ENCODE results near the gene ACLY.
"Not testable (repeated sequence)": the region's sequence is repeated elsewhere in the genome, so short reads cannot be mapped to it uniquely, and the experiment has no call there.

ACLY gene

DNA sequence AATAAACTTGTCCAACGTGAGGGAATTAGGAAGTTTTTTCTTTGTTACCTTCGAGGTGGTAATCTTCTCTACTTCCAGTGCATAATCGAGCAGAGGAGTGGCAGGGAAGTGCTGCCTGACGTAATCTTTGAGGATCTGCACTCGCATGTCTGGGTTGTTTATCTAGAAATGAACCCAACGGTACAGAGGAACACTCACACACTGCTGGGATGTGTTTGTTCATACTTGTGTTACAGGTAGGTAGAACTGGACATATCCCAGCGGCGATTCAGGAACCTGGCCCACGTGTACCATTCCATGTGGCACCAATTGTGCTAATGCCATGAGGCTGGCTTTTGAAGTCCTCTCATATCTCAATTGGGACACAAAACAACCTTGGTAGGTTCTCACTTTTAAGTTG is 49.3 kb downstream of the ACLY start:
- DNase-seq = no peak

DNA sequence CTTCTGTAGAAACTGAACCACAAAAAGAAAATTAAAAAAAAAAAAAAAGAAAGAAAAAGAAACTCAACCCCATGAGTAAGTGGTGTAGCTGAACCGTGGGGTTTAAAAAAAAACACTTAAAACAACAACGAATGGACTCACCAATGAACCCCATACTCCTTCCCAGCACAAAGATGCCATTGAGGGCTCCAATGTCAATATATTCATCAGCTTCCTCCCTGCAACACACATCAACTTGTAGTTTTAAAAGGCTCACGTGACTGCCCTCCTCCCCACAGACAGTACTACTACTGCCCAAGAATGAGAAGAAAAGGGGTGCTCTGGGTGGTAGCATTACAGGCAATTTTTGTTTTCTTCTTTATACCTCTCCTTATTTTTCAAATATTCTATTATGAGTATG is 50.2 kb downstream of the ACLY start:
- no peak for DNase-seq

DNA sequence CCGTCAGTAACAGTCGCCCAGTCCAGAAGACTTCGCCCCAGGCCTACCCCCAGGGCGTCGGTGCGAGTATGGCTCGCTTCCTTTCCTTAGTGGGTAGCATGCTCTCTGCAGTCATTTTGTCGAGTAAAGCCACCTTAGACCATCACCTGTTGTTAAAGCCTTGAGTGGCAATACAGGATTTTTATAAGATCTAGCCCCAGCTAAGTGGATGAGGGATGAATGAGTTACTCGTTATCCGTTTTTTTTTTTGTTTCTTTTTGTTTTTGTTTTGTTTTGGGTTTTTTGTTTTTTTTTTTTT is 53.2 kb downstream of the ACLY start:
- DNase-seq = no peak

DNA sequence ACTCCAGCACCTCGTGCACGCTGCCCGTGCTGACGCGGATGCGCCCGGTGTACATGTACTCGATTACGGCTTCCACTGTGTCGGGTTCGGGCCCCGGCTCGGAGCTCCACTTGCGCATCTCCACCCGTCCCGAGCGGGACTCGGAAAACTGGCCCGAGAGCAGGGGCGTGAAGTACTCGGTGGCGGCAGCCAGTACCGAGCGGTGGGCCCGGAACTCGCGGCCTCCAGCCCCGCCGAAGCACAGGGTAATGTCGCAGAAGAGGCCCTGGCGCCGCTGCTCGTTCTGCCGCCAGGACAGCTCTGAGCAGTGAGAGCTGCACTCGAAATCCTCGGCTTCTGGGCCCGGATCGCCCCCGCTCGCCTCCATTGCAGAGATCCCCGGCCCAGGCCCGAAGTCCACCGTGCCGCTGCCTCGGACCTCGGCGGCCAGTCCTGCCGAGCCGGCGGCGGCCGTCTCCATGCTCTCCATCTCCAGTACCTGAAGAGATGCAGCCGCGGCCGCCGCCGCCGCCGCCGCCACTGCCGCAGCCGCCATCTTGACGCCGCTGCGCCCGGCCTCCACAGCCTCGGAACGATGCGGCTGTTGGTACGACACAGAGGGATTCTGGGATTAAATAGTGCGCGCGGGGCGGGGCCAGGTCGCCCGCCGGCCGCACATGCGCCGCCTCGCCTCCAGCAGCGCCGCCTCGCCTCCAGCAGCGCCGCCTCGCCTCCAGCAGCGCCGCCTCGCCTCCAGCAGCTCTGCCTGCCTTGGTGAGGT is 53.7 kb downstream of the ACLY start, which contains the start of gene KLHL11:
Gene KLHL11, minus strand, starts transcription at position 588 of the 760 bp plus-strand sequence. Its CDS starts 53 bp downstream, at position 535.
- peak; percentile 85 for DNase-seq

DNA sequence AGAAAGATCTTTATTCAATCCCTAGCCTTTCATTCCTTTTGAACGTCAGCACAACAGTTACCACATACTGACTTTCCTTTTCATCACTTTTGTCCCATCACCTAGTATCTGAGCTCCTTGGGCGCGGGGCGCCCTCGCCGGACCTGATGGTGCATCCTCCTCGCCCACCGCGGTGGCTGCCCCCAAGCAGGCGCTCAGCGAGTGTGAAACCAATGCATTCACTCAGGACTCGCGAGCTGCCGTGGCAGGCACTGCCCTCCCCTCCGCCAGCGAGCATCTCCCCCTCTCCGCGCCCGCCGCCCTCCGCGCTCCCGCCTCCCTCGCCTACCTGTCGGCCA is 54.3 kb downstream of the ACLY start:
- DNase-seq = no peak

DNA sequence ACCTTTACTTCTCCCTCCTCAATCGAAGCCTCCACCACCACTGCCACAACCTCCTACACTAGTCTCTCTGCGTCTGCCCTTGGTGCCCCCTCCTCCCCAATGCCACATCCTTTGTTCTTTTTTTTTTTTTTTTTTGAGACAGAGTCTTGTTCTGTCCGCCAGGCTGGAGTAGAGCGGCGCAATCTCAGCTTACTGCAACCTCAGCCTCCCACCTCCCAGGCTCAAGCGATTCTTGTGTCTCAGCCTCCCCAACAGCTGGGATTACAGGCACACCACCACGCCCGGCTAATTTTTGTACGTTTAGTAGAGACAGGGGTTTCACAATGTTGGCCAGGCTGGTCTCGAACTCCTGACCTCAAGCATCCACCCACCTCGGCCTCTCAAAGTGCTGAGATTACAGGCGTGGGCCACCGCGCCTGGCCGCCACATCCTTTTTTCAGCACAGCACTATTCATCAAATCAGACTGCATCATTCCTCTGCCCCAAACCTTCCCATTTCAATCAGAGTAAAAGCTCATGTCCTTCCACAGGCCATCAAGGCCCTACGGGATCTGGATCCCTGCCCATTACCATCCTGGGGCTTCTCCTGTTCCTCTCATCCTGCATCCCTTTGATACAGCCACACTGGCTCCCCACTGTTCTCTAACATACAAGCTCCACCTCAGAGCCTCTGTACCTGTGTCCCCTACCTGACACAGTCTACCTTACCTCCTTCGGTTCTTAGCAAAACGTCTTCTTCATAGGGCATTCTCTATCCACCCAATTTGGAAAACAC is 55.5 kb downstream of the ACLY start:
- peak; percentile 3 for DNase-seq

DNA sequence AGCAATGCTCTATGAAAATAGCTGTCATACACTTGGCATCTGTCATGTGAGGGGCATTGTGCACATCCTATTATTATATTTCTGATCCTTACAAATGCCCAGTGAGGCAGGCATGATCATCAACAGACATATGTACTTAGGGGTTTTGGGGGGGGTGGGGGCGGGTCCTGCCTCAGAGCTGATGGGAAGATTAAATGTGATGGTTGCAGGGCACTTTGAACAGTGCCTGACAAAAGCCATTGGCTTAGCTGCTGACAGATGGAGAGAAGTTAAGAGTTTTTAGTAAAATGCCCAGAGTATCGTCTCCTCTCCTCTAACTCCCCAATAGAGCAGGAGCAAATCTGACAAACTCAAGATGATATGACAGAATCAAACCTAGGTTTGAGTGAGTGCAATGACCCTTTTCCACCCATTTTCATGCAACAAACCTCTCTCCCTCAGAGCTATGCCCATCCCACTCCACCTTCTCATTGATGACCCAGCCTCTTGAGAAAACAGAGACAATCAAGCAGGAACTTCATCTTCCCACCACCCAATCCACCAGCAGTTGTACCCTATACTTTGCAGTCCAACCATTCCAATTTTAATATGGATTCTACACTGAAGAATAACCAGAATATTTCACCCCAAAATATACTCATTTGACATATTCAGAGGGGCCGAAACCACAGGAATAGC is 58.4 kb downstream of the ACLY start:
- no peak for DNase-seq

DNA sequence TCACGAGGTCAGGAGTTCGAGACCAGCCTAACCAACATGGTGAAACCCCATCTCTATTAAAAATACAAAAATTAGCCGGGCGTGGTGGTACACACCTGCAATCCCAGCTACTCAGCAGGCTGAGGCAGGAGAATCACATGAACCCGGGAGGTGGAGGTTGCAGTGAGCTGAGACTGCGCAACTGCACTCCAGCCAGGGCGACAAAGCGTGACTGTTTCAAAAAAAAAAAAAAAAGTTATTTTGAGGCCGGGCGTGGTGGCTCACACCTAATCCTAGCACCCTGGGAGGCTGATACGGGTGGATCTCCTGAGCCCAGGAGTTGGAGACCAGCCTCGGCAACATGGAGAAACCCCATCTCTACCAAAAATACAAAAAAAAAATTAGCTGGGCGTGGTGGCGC is 67.4 kb downstream of the ACLY start:
- not testable (repeated sequence) for DNase-seq

DNA sequence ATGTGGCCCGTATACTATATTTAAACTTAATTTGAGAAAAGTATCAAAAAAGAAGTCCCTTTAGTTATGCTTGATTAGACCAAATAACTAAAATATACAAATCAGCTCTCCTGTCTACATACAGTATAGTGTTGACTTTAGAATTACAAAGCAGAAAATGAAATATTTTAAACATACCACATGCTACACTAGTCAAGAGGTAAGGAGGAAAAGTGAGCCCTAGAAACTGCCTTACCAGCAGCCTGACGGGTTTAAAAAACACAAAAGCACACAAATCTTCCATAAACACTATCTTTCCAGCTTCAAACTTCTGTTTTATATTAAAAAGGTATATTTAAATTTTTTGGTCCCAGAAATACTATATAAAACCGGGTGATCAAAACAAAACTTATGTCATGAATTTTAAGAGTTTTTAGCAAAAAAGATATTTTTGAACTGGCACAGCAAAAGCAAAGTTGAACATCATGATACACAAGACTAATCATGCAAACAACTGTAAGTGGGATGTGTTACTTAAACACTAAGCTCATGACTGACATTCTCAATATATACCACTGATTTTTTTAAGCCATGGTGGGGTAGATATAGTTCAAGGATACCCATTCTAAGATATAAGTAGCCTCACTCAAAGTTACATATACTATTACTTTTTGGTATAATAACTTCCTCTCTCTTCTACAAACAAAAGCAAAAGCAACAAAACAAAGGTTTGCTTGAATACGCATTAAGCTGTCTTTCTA is 69.3 kb downstream of the ACLY start:
- no peak for DNase-seq

DNA sequence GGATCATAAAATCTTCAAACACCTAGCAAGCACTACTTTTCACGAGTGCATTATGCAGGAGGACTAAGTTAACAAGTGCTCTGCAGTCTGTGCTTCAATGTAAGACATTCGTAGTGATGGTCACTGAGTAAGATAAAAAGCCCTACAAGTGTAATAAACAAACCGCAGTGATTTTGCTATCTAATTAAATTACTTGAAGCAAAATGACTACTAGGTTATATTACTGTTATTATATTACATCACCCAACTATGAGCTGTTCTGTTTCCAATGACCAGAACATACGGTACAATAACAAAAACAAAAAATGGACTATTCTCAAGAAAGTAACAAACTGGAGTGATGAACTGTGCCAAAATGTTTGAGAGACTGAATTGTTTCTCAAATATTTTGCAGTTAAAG is 70.0 kb downstream of the ACLY start:
- DNase-seq = no peak

DNA sequence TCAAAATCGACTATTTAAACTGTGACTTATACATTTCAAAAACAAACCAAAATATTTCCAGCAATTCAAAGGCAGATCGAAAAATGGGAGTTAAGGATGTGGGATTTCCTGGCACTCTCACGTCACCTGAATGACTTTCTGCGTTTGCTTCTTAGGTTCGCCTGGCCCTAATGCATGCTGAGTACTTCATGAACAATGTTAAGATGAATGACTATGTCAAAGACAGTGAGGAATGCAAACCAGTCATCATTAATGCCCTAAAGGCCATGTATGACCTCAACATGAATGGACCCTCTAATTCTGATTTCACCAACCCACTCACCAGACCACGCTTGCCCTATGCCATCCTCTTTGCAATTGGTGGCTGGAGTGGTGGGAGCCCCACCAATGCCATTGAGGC is 73.8 kb downstream of the ACLY start:
- DNase-seq = no peak

DNA sequence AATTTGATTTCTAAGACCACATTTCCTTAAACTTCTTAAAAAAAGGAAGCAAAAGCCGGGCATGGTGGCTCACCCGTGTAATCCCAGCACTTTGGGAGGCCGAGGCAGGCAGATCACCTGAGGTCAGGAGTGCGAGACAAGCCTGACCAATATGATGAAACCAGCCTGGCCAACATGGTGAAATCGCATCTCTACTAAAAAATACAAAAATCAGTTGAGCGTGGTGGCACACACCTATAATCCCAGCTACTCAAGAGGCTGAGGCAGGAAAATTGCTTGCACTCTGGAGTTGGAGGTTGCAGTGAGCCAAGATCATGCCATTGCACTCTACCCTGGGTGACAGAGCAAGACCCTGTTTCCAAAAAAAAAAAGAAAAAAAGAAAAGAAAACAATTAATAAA is 78.0 kb downstream of the ACLY start:
- DNase-seq = not testable (repeated sequence)

DNA sequence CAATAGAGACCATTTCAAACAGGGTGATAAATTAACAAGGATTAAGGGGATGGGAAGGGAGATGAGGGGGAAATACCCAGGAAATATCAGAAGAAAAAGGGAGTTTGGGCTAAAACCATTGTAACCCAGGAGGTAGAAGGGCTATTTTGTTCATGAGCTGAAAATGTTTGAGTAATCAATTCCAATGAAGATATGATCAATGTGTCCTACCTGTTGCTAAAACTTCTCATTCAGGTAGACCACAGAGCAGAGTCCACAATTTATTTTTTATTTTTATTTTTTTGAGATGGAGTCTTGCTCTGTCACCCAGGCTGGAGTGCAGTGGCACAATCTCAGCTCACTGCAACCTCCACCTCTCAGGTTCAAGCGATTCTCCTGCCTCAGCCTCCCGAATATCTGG is 79.3 kb downstream of the ACLY start:
- DNase-seq = not testable (repeated sequence)

DNA sequence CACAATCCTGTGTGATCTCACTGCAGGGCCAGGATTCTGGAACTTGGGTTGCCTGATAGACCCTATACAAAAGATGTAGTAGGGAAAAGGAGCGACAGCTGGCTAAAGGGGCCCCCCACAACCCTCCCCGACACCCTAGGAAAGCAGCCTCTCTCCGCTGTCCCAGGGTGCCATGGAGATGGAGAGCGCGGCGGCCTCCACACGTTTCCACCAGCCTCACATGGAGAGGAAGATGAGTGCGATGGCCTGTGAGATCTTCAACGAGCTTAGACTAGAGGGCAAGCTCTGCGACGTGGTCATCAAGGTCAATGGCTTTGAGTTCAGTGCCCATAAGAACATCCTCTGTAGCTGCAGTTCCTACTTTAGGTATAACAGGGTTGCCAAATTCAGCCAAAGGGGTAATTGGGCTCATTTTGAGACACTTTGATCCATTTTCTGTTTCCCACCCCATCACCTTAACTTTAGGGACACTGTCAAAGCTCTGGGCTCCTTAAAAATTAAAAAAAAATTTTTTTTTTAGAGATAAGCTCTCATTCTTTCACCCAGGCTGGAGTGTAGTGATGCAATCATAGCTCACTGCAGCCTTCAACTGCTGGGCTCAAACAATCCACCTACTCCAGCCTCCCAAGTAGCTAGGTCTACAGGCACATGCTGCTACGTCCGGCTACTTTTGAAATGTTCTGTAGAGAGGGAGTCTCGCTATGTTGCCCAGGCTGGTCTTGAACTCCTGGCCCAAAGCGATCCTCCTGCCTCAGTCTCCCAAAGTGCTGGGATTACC is 80.8 kb downstream of the ACLY start, which contains the start of gene KLHL10:
Gene KLHL10, plus strand, starts transcription at position 65 of the 778 bp plus-strand sequence. Its CDS starts 108 bp downstream, at position 173.
- no peak for DNase-seq

DNA sequence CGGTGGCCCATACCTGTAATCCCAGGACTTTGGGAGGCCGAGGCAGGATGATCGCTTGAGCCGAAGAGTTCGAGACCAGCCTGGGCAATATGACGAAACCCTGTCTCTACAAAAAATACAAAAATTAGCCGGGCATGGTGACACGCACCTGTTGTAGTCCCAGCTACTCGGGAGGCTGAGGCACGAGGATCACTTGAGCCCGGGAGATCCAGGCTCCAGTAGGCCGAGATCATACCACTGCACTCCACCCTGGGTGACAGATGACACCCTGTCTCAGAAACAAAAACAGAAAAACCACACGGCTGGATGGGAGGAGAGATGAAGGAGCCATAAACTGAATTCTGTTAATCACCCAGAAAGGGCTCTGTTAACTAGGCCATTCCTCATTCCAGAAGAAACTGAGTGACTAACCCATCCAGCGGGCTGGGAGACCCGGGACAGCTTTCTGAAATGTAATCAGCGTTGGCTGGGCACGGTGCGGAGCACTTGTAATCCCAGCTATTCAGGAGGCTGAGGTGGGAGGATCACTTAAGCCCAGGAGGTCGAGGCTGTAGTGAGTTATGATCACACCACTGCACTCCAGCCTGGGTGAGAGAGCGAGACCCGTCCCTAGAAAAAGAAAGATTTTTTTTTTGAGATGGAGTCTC is 82.1 kb downstream of the ACLY start:
- no peak for DNase-seq

DNA sequence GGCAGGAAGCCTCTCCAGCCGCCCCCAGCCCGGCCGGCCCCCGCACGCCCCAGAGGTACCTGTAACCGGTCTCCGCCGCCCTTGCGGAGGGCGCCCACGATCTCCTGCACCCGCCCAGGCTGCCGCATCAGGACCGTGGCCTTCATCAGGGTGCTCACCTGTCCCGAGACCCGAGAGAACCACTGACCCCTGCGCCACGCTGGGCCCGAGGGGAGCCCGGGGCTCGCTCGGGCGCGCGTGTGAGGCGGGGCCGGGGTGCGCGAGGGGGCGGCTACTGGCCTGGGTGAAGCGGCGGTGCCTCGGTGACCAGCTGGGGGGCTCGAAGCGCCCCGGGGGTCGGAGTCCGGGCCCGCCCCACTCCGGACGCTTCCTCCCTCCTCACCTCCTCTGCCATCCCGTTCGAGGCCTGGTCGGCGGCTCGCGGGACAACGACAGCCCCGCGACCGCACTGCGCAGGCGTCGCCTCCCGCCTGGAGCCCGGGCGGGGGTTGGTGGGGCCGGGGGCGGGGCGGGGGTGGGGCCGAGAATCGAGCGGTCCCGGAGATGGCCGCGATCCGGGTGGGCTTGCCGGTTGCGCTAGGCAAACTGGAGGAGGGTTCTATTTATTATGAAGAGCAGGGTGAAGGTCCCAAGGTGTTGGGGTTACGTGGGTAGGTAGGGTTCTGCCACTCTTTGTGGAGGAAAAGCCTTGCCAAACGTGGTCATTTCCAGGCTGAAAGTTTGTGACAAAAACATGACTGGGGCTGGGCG is 82.8 kb downstream of the ACLY start, which contains the start of gene NT5C3B:
Gene NT5C3B, minus strand, starts transcription at position 433 of the 750 bp plus-strand sequence. Its CDS starts 39 bp downstream, at position 394.
- peak; percentile 38 for DNase-seq

DNA sequence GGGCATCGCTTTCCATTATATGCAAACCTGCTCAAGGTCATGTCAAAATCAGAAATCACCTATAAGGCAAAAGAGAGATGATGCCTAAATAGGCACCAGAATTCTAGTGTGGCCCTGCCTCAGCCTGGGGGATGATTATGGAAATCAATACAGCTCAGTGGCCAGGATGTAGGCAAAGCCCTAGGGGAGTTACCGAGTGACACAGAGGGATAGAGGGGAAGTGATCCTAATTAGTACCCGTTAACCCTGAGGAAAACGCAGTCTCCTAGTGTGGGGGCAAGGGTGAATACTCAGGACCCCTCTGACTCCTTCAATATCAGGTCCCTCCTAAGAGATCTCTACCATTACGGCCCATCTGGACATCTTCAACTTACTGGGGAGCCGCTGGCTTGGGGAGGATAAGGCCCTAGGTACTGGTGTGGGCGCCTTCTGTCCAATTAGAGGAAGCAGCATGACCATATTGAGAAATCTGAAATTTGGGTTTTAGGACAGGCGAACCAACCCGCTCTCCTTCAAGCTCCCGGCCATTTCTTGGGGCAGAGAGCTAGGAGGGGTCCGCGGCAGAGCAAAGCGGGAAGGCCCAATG is 83.4 kb downstream of the ACLY start:
- DNase-seq = no peak

DNA sequence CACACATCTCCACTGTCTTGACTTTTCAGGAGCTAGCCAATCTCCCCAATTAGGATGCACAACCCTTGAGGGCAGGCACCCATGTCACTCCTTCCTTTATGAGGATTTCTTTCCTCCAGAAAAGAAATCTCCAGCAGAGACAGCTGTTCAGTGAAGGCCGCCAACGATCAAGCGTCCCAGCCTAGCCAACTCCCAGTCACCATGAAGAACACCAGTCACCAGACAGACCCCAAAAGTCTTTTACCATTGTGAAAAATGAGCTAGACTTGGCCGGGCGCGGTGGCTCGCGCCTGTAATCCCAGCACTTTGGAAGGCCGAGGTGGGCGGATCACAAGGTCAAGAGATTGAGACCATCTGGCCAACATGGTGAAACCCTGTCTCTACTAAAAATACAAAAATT is 88.8 kb downstream of the ACLY start:
- DNase-seq = not testable (repeated sequence)

DNA sequence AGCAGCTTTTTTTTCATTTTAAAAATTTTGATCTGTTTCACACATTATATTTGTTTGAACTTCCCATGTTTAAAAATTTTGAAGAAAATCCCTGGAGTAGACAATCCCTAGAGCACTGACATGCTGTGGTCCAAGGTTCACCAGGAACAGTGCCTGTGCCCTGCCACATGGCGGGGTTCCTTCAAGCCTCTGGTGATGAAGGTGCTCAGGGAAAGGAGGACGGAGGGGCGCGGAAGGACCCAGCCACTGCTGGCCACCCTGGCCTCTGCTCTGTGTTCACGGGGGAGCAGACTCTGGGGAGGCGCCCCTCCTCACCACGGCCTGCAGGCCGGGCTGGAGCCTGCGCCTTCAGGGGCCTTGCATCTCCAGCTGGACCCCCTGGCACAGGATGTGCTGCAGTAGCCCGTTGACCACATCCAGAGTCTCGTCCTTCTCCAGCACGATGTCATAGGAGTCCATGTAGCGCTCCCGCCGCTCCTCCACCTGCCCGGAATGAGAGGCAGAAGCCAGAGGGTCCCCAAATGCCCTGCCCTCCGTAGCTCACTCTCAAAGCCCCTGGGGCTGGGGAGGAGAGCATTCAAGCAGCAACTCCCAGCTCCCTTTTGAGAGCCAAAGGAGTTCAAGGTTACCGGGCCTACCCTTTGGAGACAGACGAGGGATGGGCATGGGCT is 93.4 kb downstream of the ACLY start:
- DNase-seq = no peak

DNA sequence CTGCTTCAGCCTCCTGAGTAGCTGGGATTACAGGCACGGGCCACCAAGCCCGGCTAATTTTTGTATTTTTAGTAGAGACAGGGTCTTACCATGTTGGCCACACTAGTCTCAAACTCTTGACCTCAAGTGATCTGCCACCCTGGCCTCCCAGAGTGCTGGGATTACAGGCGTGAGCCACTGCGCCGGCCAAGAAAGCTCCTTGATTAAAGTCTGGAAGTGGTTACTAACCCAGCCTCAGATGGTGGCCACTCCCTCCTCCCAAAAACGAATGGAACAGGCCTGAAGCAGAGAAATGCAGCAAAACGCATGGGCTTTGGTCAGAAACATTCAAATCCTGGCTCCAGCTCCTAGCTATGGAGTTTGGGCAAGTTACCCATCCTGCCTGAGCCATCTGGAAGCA is 94.7 kb downstream of the ACLY start:
- DNase-seq = no peak

All from activated CD4-positive, alpha-beta T cell treated with anti-CD3 and anti-CD28 coated beads, Interleukin-2, amount 50 U/mL, for 1 hour (primary cell).